RPMI8226 (cell line): ENCODE measurements around the gene LYPD5.
"Not testable (repeated sequence)": the region's sequence is repeated elsewhere in the genome, so short reads cannot be mapped to it uniquely, and the experiment has no call there.

ENCODE experiments used
- DNase-seq: peaks from one replicate; pipeline ENCODE4 v3.0.0-alpha.2; 2015

LYPD5 gene

DNA sequence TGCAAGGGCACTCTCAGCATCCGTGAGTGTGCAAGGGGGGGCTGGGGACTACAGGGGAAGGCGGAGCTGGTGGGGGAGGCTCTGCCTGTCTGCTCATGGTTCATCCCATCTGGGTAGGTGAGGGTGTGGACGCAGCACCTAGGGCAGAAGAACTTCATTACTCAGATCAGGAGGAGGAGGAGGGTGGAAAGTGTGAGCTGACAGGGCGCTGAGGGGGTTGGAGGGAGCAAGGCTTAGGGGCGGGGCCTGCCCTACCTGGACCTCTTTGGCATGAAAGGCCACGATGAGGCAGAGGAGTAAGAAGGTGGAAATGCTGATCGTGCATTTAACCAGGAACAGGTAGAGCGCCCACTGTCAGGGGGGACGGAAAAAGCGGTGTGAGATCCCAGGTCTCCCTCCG, 26.0 kb downstream of the LYPD5 start:
- no peak for DNase-seq

GRCh38 chr19:43775299-43775890, 26.9 kb downstream of the LYPD5 start:
- DNase-seq = no peak

DNA sequence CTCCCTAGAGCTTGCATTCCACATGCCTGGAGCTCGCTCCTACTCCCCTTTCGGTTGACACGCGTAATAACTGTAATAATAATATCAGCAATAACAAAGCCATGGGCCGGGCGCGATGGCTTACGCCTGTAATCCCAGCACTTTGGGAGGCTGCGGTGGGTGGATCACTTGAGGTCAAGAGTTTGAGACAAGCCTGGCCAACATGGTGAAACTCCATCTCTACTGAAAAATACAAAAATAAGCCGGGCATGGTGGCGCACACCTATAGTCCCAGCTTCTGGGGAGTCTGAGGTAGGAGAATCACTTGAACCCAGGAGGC, 27.3 kb downstream of the LYPD5 start:
- not testable (repeated sequence) for DNase-seq

DNA sequence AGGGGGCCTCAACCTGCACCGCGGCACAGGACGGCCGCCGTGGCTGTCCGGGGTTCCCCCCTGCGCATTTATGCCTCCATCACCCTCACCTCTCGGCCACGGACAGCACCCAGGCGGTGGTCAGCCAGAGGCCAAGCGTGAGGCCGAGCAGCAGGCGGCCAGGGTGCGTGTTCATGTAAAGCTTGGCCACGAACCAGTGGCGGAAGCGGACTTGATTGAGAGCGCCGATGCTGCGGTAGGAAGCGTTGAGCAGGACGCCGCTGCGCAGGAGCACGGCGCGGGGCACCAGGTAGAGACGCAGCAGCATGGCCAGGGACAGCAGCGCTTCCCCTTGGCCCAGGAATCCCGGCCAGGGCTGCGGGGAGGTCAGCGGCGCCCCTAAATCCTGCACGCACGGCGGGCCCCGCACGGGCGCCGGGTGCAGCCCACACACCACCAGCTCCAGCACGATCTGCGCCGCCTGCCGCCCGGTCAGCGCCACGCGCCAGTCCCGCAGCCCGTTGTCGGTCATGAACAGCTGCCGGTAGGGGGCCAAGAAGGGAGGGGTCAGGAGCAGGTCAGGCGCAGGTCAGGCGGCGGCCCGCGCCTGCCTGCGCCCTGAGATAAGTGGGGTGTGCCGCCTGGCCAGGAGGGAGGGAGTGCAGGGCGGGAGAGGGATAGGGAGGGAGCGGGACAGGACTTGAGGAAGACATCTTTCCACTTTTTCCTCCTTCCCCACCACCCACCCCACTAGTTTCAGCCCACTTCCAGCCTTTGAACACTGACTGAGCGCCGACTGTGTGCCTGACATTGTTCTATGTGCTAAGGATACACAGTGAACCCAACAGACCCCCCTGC, 27.9 kb downstream of the LYPD5 start:
- DNase-seq = no peak

GRCh38 chr19:43773725-43774102, 28.5 kb downstream of the LYPD5 start:
- DNase-seq = no peak

DNA sequence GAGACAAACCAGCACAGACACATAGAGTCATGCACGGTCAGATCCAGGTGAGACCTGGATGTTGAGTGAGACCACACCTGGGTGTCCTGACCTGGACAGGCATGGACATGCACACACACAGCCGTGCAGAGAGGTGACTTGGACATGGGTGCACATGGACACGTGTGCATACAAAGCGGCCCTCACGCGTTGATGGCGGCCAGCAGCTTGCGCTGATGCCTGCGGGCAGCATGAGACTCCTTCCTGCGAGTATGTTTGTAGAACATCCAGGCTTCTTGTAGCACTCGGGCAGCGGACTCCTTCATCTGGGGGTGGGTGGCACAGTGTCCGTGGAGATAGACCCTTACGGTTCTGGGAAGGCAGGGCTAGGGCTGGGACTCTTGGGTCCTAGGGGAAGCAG, 33.0 kb downstream of the LYPD5 start:
- no peak for DNase-seq

GRCh38 chr19:43768273-43769050, 33.8 kb downstream of the LYPD5 start:
- no peak for DNase-seq

DNA sequence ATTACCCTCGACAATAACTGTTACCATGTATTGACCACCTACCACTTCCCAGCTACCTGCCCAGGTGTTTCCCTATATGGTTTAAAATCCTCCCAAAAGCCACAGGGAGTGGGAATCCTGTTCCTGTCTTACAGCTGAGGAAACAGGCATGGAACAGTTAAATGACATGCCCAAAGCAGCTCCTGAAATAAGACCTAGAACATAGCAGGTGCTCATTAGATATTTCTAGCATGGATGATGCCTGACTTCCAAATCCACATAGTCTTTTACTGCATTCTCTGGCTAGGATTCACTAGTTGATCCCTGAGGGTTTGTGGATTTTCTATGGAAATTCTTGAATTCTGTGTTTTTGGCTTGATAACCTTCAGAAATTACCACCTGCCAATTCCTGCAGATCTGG, 34.4 kb downstream of the LYPD5 start:
- no peak for DNase-seq

- DNase-seq = no peak
Observed at GRCh38 chr19:43767316-43767715, 34.9 kb downstream of the LYPD5 start.

- no peak for DNase-seq
Observed at GRCh38 chr19:43766755-43767043, 35.5 kb downstream of the LYPD5 start.

DNA sequence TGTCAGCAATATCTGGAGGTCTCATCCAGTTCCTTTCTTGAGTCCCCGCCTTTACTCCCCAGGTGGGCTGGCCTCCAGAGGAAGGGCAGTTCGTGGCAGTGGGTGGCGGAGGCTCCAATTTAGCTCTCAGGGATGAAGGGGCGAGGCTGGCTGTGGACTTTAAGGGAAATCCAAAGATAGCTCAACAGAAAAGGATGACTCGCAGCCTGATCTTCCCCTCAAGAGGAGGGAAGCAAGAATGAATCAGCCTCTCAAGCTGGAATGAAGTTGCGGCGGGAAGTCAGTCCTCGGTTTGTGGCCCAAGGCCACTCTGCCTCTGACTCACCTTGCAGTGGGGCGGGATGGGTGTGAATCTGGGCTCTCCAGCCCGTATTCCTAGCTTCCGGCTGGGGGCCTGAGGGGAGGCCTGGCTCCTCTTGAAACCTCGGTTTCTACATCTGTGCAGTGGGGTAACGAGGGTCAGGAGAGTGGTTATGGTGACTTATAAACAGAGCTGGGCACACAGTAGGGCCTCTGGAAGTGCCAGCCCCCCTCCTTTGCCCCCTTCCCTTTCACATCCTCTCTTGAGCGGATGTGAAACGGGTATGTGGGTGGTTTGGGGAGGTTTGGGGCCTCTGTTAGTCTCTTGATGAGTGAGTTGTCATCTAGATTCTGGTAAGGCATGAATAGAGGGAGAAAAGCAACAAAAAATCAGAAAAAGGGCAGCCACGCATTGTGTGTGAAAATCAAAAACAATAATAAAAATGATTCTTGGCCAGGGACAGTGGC, 37.0 kb downstream of the LYPD5 start:
- DNase-seq = peak; percentile 52

DNA sequence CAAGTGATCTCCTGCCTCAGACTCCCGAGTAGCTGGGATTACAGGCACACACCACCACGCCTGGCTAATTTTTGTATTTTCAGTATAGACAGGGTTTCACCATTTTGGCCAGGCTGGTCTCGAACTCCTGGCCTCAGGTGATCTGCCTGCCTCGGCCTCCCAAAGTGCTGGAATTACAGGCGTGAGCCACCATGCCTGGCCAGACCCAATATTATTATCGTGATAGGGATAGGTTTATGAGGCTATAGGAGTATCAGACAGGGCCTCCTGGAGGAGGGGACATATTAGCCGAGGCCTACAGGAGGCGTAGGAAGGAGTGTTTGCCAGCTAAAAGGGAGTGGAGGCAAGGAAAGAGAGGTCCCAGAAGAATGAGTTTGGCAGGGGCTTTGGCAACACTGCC, 37.6 kb downstream of the LYPD5 start:
- DNase-seq = not testable (repeated sequence)

DNA sequence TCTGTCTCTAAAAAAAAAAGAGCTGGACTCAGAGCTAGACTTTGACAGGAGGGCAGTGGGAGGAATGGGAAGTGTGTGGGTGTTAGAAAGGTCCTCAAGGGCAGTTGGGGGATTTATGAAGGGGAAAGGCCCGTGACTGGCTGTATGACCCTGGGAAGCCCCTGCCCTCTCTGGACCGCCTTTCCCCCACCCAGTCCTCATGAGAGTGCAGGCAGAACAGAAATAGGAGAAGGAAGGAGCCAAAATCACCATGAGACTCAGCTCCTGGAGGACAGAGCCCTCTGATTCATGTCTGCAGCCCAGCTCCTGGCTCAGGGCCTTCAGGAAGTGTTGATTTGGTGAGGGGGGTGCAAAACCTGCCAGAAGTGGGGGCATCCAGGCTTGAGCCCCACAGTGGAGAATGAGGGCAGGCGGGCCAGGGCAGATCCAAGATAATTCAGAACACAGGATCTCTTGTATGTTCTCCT, 38.7 kb downstream of the LYPD5 start:
- no peak for DNase-seq

GRCh38 chr19:43762814-43763213, 39.4 kb downstream of the LYPD5 start:
- DNase-seq = no peak

DNA sequence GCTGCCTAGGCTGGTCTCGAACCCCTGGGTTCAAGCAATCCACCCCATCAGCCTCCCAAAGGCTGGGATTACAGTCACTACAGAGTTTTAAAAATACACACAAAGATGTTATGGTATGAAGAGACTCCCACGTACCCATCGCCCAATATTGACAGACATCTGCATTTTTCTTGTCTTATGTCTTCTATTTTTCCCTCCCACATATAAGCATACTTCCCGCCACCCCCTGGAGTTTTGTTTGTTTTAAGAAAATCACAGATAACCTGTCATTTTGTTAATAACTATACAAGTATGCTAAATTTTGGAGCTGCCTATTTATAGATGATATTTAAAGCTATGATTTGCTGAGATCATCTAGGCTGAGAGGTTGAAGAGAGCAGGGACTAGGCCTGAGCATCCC, 41.3 kb downstream of the LYPD5 start:
- DNase-seq = no peak

- no peak for DNase-seq
Observed at GRCh38 chr19:43759515-43759914, 42.7 kb downstream of the LYPD5 start.

- DNase-seq = peak; percentile 83
Observed at GRCh38 chr19:43755256-43755801, 46.9 kb downstream of the LYPD5 start.

- DNase-seq = peak; percentile 95
Observed at GRCh38 chr19:43754503-43755255, 47.6 kb downstream of the LYPD5 start, which contains the start of gene SMG9. TSS of gene SMG9 (minus strand) at chr19:43754962. CDS start at chr19:43750741, 4,221 bp downstream.

DNA sequence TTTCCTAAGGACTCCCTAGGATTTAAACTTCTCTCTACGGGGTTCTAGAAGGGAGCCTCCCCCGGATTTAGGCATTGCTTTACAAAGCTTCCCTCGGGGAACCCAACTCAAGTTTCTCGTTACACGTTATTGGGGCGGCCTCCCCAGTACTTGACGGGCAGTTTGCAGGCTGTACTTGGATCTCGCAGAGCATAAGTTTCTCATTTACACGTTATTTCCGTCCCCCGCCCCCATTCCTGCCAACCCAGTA, 48.1 kb downstream of the LYPD5 start:
- no peak for DNase-seq

GRCh38 chr19:43752287-43752875, 49.9 kb downstream of the LYPD5 start:
- no peak for DNase-seq

DNA sequence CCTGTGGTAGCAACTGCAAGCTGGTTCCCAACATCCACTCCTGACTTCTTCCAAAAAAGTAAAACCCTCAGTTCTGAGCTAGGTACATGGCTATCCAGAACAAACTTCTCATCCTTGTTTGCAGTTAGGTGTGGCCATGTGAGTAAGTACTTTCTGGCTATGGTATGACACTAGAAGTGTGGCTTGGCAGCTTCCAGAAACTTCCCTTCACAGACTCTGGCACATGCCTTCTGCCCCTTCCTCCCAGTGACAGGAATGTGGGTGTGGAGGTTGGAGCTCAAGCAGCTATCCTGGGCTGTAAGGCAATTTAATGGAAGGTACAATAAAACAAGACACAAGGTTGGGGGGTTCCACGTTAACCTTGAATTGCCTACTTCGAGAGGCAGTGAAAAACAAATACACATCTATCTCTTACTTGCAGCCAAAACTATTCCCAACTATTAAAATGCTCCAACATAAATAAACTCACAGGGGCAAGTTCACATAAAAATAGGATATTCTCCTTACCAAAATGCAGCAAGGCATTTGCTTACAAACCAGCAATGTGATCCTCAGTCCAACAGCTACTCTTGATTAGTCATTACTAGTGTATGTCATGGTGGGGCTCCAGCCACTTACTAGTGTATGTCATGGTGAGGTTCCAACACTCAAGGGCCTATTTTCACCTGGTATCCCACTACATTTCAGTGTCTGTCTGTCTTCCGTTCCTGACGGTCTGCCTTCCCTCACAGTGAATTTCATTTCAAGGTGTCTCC, 50.6 kb downstream of the LYPD5 start:
- DNase-seq = no peak
